Right atrium auricular region (tissue), 2 donors: ENCODE measurements around the gene PDYN. TPM values are rescaled to one million over a fixed set of nuclear protein-coding genes. Genes with fewer than 3 reads are reported as not detected.

Experiments
- DNase-seq: peaks from one replicate; pipeline ENCODE4 v3.0.0-alpha.2; 2019; ENCODE audit warnings: low spot score
- H3K27ac ChIP-seq, 2 donors: fragments of 200-600 bp; sonication (generic); 1 replicate in 1 of 2; 2 replicates in 1 of 2; pipeline ENCODE4 v1.5.1; 2016 to 2019
- H3K27me3 ChIP-seq, 2 donors: fragments of 200-600 bp; sonication (generic); one replicate each; pipeline versions ENCODE4 v1.5.1 to v1.6.0; 2017 to 2019
- H3K36me3 ChIP-seq: fragments of 200-600 bp; sonication (generic); one replicate; pipeline ENCODE4 v1.5.1; 2016
- H3K4me1 ChIP-seq, 2 donors: fragments of 200-600 bp; sonication (generic); one replicate each; pipeline versions ENCODE4 v1.5.1 to v1.6.0; 2017 to 2019
- H3K4me3 ChIP-seq, 2 donors: fragments of 200-600 bp; sonication (generic); 1 replicate in 1 of 2; 2 replicates in 1 of 2; pipeline ENCODE4 v1.5.1; 2017 to 2019; ENCODE audit warnings: mild to moderate bottlenecking in 1 of 2, moderate library complexity in 1 of 2
- H3K9me3 ChIP-seq, 2 donors: fragments of 200-600 bp; sonication (generic); one replicate each; pipeline ENCODE4 v1.5.1; 2019
- total RNA-seq, 2 donors: library from RNA; depleted of rRNA; stranded (reverse); fragments of >200 nt; gene quantifications; one replicate each; pipeline ENCODE4 v1.1.0, GENCODE V29; 2016
- TF ChIP-seq, protein P1 (sequence below), 2 donors: fragments of 200-600 bp; sonication (generic); IDR thresholded peaks; one replicate each; pipeline ENCODE4 v1.5.1; 2019; ENCODE audit warnings: antibody characterized with exemption in 2 of 2

PDYN gene
- total RNA-seq, 2 donors from 2014 or later = not detected

DNA sequence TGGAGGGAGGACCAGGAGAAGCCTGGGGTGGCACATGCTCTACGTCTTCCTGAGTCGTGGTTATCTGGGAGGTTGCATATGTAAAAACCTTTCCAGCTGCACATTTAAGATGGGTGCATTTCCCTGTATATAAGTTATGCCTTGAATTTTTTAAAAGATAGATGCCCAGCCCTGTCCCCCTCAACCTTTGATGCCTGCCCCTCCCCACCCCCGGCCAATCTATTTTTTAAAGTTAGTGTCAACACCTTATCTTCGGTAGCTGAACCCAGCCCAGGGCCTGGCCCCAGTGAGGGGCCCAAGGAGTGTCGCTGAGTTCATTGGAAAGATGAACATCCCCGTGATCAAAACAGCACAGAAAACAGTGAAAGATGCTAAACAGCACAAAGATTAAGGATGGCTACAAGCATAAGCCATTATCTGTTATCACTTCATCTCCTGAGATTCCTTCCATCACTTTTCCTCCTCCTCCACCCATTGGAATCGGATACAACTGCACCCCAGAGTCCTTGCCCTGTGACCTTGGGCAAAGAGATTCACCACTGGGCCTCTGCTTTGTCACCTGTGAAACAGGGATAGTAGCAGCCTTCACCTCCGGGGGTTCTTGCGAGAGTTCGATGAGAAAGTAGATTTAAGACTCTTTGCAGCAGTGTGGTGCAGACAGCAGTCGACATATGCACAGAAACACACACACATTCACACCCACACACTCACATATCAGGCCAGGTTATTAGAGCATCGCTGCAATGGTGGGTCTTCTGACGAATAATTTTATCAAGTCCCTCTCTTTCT, 51.2 kb downstream of the PDYN start:
- peaks cover 0 to 64% of the 10 kb centered on the region in 2 donors for H3K4me1 ChIP-seq
- no peak for DNase-seq
- TF ChIP-seq, protein P1, sequence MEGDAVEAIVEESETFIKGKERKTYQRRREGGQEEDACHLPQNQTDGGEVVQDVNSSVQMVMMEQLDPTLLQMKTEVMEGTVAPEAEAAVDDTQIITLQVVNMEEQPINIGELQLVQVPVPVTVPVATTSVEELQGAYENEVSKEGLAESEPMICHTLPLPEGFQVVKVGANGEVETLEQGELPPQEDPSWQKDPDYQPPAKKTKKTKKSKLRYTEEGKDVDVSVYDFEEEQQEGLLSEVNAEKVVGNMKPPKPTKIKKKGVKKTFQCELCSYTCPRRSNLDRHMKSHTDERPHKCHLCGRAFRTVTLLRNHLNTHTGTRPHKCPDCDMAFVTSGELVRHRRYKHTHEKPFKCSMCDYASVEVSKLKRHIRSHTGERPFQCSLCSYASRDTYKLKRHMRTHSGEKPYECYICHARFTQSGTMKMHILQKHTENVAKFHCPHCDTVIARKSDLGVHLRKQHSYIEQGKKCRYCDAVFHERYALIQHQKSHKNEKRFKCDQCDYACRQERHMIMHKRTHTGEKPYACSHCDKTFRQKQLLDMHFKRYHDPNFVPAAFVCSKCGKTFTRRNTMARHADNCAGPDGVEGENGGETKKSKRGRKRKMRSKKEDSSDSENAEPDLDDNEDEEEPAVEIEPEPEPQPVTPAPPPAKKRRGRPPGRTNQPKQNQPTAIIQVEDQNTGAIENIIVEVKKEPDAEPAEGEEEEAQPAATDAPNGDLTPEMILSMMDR (IDR thresholded peaks at IDR 0.05) = no peak
- H3K27me3 ChIP-seq = no peaks in the 10 kb centered on the region
- H3K4me3 ChIP-seq = no peak overlapping the region
- no peaks in the 10 kb centered on the region for H3K9me3 ChIP-seq
- peaks cover 7% of the 10 kb centered on the region for H3K36me3 ChIP-seq
- peak overlapping the region; percentile 23 to 37 for H3K27ac ChIP-seq

DNA sequence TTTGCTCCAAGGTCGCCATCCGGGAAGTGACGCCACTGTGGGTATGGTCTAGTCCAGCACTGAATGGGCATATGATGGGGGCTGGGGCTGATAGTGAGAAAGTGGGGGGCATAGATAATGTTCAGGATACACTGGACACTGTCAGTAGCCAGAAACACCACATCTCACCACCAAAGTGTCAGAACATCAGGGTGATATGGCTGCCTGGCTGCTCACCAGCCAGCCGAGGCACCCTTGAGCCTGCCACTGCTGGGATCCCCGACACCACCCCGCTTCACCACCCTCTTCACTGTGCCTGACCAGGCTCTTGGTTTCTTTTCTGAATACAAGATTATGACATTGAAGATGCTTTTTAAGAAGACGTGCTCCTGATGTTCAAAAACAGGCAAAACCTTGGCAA, 51.8 kb downstream of the PDYN start:
- no peaks in the 10 kb centered on the region for H3K27me3 ChIP-seq
- DNase-seq = no peak
- H3K9me3 ChIP-seq = no peaks in the 10 kb centered on the region
- peaks cover 7% of the 10 kb centered on the region for H3K36me3 ChIP-seq
- TF ChIP-seq, protein P1 (IDR thresholded peaks at IDR 0.05) = no peak
- peak overlapping the region; percentile 23 to 37 for H3K27ac ChIP-seq
- no peak overlapping the region for H3K4me3 ChIP-seq
- H3K4me1 ChIP-seq = peaks cover 0 to 59% of the 10 kb centered on the region in 2 donors

DNA sequence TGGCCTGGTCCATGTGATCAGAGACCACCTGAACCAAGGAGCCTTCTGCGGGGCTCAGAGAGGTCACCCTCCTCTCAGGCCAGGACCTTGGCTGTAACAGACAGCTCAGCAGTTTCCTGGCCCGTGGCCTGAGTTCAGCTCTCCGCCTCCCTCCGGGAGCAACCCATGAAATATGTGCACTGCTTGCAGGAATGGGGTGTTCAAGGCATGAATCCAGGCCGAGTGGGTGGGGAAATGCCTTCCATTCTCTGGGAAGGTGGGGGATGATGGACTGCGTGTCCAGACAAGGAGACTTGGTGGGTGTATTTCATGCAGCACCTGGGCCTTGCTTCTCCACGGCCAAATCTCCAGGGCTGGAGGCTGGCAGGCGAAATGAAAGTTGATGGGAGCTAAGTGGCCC, 52.6 kb downstream of the PDYN start:
- H3K36me3 ChIP-seq = peaks cover 7% of the 10 kb centered on the region

DNA sequence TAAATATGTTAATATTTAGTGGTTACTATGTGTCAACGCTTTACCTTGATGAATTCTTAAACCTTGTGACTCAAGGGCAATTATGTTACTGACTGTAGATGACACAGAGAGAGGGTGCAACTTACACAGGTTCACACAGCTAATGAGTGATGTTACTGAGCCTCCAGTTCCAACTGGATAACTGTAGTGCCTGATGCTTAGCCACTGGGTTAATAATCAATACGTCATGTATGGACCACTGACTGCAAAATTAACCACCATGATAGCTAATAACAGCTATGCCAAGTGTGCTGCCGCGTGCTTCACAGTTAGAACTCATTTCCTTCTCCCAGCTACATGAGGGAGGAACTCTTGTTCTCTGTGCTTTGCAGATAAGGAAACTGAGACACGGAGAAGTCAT, 53.3 kb downstream of the PDYN start:
- Histone ChIP-seq H3K27me3 (no peaks in the 10 kb centered on the region), H3K4me1 (peaks cover 0 to 47% of the 10 kb centered on the region in 2 donors), H3K9me3 (no peaks in the 10 kb centered on the region), H3K4me3 (no peak overlapping the region), H3K36me3 (peaks cover 7% of the 10 kb centered on the region), H3K27ac (no peak overlapping the region)
- no peak for DNase-seq
- TF ChIP-seq, protein P1 (IDR thresholded peaks at IDR 0.05) = no peak

More for the DNA sequence above, 52.6 kb downstream of the PDYN start:
- Histone ChIP-seq H3K4me3 (no peak overlapping the region), H3K4me1 (peaks cover 0 to 51% of the 10 kb centered on the region in 2 donors), H3K27me3 (no peaks in the 10 kb centered on the region), H3K9me3 (no peaks in the 10 kb centered on the region), H3K27ac (peak overlapping the region; percentile 23 to 37)
- no peak for DNase-seq
- TF ChIP-seq, protein P1 (IDR thresholded peaks at IDR 0.05) = no peak

DNA sequence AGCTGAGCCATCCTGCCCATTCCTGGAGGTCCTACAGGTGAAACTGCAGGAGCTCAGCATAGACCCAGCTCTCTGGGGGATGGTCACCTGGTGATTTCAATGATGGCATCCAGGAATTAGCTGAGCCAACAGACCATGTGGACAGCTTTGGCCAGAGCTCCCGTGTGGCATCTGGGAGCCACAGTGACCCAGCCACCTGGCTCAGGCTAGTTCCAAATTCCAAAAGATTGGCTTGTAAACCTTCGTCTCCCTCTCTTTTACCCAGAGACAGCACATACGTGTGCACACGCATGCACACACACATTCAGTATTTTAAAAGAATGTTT, 54.6 kb downstream of the PDYN start:
- Histone ChIP-seq H3K4me3 (no peak overlapping the region), H3K9me3 (no peaks in the 10 kb centered on the region), H3K27ac (no peak overlapping the region), H3K4me1 (peaks cover 0 to 49% of the 10 kb centered on the region in 2 donors), H3K27me3 (no peaks in the 10 kb centered on the region), H3K36me3 (peaks cover 7% of the 10 kb centered on the region)
- TF ChIP-seq, protein P1 (IDR thresholded peaks at IDR 0.05) = no peak
- DNase-seq = no peak
